HEK293 (cell line): ENCODE data around the gene TMEM222.

Experiments used
- BCL11A ChIP-seq: fragments of 450-650 bp; formaldehyde crosslinking; IDR thresholded peaks from 2 replicates; pipeline ENCODE4 v1.5.1; 2016; ENCODE audit warnings: low read depth, missing biosample characterization, missing genetic modification characterization
- GFI1B ChIP-seq: fragments of 450-650 bp; formaldehyde crosslinking; IDR thresholded peaks from 2 replicates; pipeline ENCODE4 v1.5.1; 2016; ENCODE audit warnings: missing biosample characterization, missing genetic modification characterization
- GLIS1 ChIP-seq: fragments of 450-650 bp; formaldehyde crosslinking; IDR thresholded peaks from 2 replicates; pipeline ENCODE4 v1.5.1; 2016; ENCODE audit warnings: missing biosample characterization, missing genetic modification characterization
- KLF9 ChIP-seq: fragments of 450-650 bp; formaldehyde crosslinking; IDR thresholded peaks from 2 replicates; pipeline ENCODE4 v1.5.1; 2016; ENCODE audit warnings: missing biosample characterization, missing genetic modification characterization, low read depth
- OSR2 ChIP-seq: fragments of 450-650 bp; formaldehyde crosslinking; IDR thresholded peaks from 2 replicates; pipeline ENCODE4 v1.5.1; 2016; ENCODE audit warnings: missing biosample characterization, missing genetic modification characterization
- REPIN1 ChIP-seq: fragments of 450-650 bp; formaldehyde crosslinking; IDR thresholded peaks from 2 replicates; pipeline ENCODE4 v1.5.1; 2017; ENCODE audit warnings: missing biosample characterization, missing genetic modification characterization, low read depth
- SP3 ChIP-seq: fragments of 450-650 bp; formaldehyde crosslinking; IDR thresholded peaks from 2 replicates; pipeline ENCODE4 v1.5.1; 2016; ENCODE audit warnings: missing biosample characterization, missing genetic modification characterization
- TCF7L2 ChIP-seq: IDR thresholded peaks from 2 replicates; pipeline ENCODE4 v1.6.1; 2011; ENCODE audit warnings: low read depth, mild to moderate bottlenecking, inconsistent platforms, low read length, moderate library complexity, borderline replicate concordance
- YY1 ChIP-seq: fragments of 450-650 bp; formaldehyde crosslinking; IDR thresholded peaks from 2 replicates; pipeline ENCODE4 v1.5.1; 2018; ENCODE audit warnings: missing biosample characterization, missing genetic modification characterization
- ZEB2 ChIP-seq: fragments of 450-650 bp; formaldehyde crosslinking; IDR thresholded peaks from 2 replicates; pipeline ENCODE4 v1.5.1; 2016; ENCODE audit warnings: missing biosample characterization, missing genetic modification characterization
- ZFP37 ChIP-seq: fragments of 450-650 bp; formaldehyde crosslinking; IDR thresholded peaks from 2 replicates; pipeline ENCODE4 v1.5.1; 2016; ENCODE audit warnings: missing biosample characterization, missing genetic modification characterization
- ZNF10 ChIP-seq: fragments of 450-650 bp; formaldehyde crosslinking; IDR thresholded peaks from 2 replicates; pipeline ENCODE4 v1.5.1; 2017; ENCODE audit warnings: missing biosample characterization, missing genetic modification characterization
- ZNF114 ChIP-seq: fragments of 450-650 bp; formaldehyde crosslinking; IDR thresholded peaks from 2 replicates; pipeline ENCODE4 v1.5.0; 2017; ENCODE audit warnings: missing biosample characterization, missing genetic modification characterization
- ZNF146 ChIP-seq: fragments of 450-650 bp; formaldehyde crosslinking; IDR thresholded peaks from 2 replicates; pipeline ENCODE4 v1.5.1; 2016; ENCODE audit warnings: missing biosample characterization, missing genetic modification characterization
- ZNF184 ChIP-seq: fragments of 450-650 bp; IDR thresholded peaks from 2 replicates; pipeline ENCODE4 v1.5.1; 2018; ENCODE audit warnings: missing biosample characterization, mild to moderate bottlenecking, missing genetic modification characterization
- ZNF335 ChIP-seq: fragments of 450-650 bp; formaldehyde crosslinking; conservative IDR thresholded peaks from 2 replicates; pipeline ENCODE4 v1.5.1; 2016; ENCODE audit warnings: missing biosample characterization, missing genetic modification characterization
- ZNF366 ChIP-seq: fragments of 450-650 bp; formaldehyde crosslinking; conservative IDR thresholded peaks from 2 replicates; pipeline ENCODE4 v1.5.1; 2016; ENCODE audit warnings: missing biosample characterization, missing genetic modification characterization
- ZNF391 ChIP-seq: fragments of 450-650 bp; formaldehyde crosslinking; IDR thresholded peaks from 2 replicates; pipeline ENCODE4 v1.5.1; 2016; ENCODE audit warnings: low read depth, missing biosample characterization, missing genetic modification characterization, borderline replicate concordance
- ZNF433 ChIP-seq: fragments of 450-650 bp; formaldehyde crosslinking; IDR thresholded peaks from 2 replicates; pipeline ENCODE4 v1.5.1; 2016; ENCODE audit warnings: missing biosample characterization, missing genetic modification characterization, low read depth
- ZNF521 ChIP-seq: fragments of 450-650 bp; formaldehyde crosslinking; IDR thresholded peaks from 2 replicates; pipeline ENCODE4 v1.5.1; 2017; ENCODE audit warnings: missing biosample characterization, mild to moderate bottlenecking, missing genetic modification characterization
- ZNF544 ChIP-seq: fragments of 450-650 bp; formaldehyde crosslinking; IDR thresholded peaks from 2 replicates; pipeline ENCODE4 v1.5.0; 2017; ENCODE audit warnings: missing biosample characterization, missing genetic modification characterization
- ZNF600 ChIP-seq: fragments of 450-650 bp; formaldehyde crosslinking; IDR thresholded peaks from 2 replicates; pipeline ENCODE4 v1.5.1; 2016; ENCODE audit warnings: missing biosample characterization, missing genetic modification characterization
- ZNF623 ChIP-seq: fragments of 450-650 bp; formaldehyde crosslinking; IDR thresholded peaks from 2 replicates; pipeline ENCODE4 v1.5.1; 2016; ENCODE audit warnings: missing biosample characterization, missing genetic modification characterization
- ZNF624 ChIP-seq: fragments of 450-650 bp; formaldehyde crosslinking; IDR thresholded peaks from 2 replicates; pipeline ENCODE4 v1.5.1; 2017; ENCODE audit warnings: missing biosample characterization, missing genetic modification characterization
- ZNF626 ChIP-seq: fragments of 450-650 bp; sonication (Bioruptor Pico); formaldehyde crosslinking; IDR thresholded peaks from 2 replicates; pipeline ENCODE4 v1.5.1; 2018; ENCODE audit warnings: missing biosample characterization, missing genetic modification characterization, inconsistent platforms
- ZNF768 ChIP-seq: fragments of 450-650 bp; formaldehyde crosslinking; IDR thresholded peaks from 2 replicates; pipeline ENCODE4 v1.5.1; 2018; ENCODE audit warnings: missing biosample characterization, mild to moderate bottlenecking, missing genetic modification characterization
- ZNF785 ChIP-seq: fragments of 450-650 bp; formaldehyde crosslinking; IDR thresholded peaks from 2 replicates; pipeline ENCODE4 v1.5.1; 2016; ENCODE audit warnings: missing biosample characterization, missing genetic modification characterization
- ZNF792 ChIP-seq: fragments of 450-650 bp; formaldehyde crosslinking; IDR thresholded peaks from 2 replicates; pipeline ENCODE4 v1.5.1; 2016; ENCODE audit warnings: missing biosample characterization, missing genetic modification characterization
- ZSCAN16 ChIP-seq: fragments of 450-650 bp; formaldehyde crosslinking; IDR thresholded peaks from 2 replicates; pipeline ENCODE4 v1.5.1; 2016; ENCODE audit warnings: missing biosample characterization, missing genetic modification characterization
- TF ChIP-seq, protein P1 (sequence below): fragments of 450-650 bp; formaldehyde crosslinking; IDR thresholded peaks from 2 replicates; pipeline ENCODE4 v1.5.1; 2016; ENCODE audit warnings: missing biosample characterization, missing genetic modification characterization, low read depth
- TF ChIP-seq, protein P2 (sequence below): fragments of 450-650 bp; formaldehyde crosslinking; IDR thresholded peaks from 2 replicates; pipeline ENCODE4 v1.5.1; 2016; ENCODE audit warnings: missing biosample characterization, missing genetic modification characterization
- TF ChIP-seq, protein P3 (sequence below): fragments of 450-650 bp; formaldehyde crosslinking; IDR thresholded peaks from 2 replicates; pipeline ENCODE4 v1.5.1; 2017; ENCODE audit warnings: missing biosample characterization, missing genetic modification characterization
- TF ChIP-seq, protein P4 (sequence below): fragments of 450-650 bp; formaldehyde crosslinking; IDR thresholded peaks from 2 replicates; pipeline ENCODE4 v1.5.1; 2016; ENCODE audit warnings: missing biosample characterization, missing genetic modification characterization
- TF ChIP-seq, protein P5 (sequence below): fragments of 450-650 bp; formaldehyde crosslinking; IDR thresholded peaks from 2 replicates; pipeline ENCODE4 v1.5.1; 2017; ENCODE audit warnings: missing biosample characterization, missing genetic modification characterization

TMEM222 gene

DNA sequence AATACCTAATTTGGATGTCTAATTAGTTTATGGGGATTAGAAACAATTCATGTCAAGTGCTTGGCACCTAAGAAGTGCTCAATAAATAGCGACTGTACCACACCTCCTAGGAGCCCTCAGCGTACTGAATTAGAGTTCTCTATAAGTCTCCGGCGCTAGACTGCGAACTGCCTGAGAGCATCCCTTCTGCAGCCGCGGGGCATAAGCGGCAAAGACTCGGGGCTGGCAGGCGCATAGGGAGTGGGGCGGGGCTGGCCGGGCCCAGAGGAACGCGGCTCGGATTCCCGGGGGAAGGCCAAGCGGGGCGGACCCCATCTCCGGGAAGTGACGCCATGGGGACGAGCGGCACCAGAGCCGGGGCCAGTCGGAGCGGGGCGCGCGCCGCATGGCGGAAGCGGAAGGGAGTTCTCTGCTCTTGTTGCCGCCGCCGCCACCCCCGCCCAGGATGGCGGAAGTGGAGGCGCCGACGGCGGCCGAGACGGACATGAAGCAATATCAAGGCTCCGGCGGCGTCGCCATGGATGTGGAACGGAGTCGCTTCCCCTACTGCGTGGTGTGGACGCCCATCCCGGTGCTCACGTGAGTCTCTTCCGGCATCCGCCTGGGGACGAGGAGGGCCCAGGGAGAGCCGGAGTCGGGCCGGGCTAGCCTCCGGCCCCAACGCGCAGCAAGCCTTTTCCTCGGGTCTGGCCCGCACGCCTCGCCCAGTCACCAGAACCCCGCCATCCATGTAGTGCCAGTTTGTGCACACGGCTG is at the start of gene TMEM222 (continued):
- TF ChIP-seq ZNF623 (peak; percentile 36; the same call in 1 of the 2 replicates), TCF7L2 (0 out of 2 replicates have a peak, but pooled peaks have one; percentile 47), ZNF366 (tag by site-specific recombination) (peak; percentile 65), BCL11A (no peak), ZEB2 (tag by site-specific recombination) (peak; percentile 97), YY1 (tag by site-specific recombination) (peak; percentile 97), GFI1B (tag by site-specific recombination) (0 out of 2 replicates have a peak, but pooled peaks have one; percentile 7), GLIS1 (tag by site-specific recombination) (peak; percentile 50), ZNF521 (tag by site-specific recombination) (no peak), ZNF184 (tag by site-specific recombination) (peak; percentile 86), ZNF114 (tag by site-specific recombination) (no peak), ZNF544 (tag by site-specific recombination) (no peak), ZFP37 (tag by site-specific recombination) (peak; percentile 99), ZNF335 (peak; percentile 83), OSR2 (tag by site-specific recombination) (peak; percentile 42; the same call in 1 of the 2 replicates), KLF9 (peak; percentile 99), ZNF146 (tag by site-specific recombination) (0 out of 2 replicates have a peak, but pooled peaks have one; percentile 50), ZSCAN16 (tag by site-specific recombination) (0 out of 2 replicates have a peak, but pooled peaks have one; percentile 28), ZNF785 (tag by site-specific recombination) (peak; percentile 85), ZNF10 (tag by site-specific recombination) (0 out of 2 replicates have a peak, but pooled peaks have one; percentile 44), ZNF600 (tag by site-specific recombination) (peak; percentile 83), ZNF626 (tag by site-specific recombination) (no peak), ZNF624 (tag by site-specific recombination) (no peak), ZNF391 (tag by site-specific recombination) (peak; percentile 99), SP3 (tag by site-specific recombination) (peak; percentile 94), ZNF792 (tag by site-specific recombination) (no peak), ZNF433 (no peak), REPIN1 (tag by site-specific recombination) (peak; percentile 95), ZNF768 (tag by site-specific recombination) (no peak)
- TF ChIP-seq, protein P1, sequence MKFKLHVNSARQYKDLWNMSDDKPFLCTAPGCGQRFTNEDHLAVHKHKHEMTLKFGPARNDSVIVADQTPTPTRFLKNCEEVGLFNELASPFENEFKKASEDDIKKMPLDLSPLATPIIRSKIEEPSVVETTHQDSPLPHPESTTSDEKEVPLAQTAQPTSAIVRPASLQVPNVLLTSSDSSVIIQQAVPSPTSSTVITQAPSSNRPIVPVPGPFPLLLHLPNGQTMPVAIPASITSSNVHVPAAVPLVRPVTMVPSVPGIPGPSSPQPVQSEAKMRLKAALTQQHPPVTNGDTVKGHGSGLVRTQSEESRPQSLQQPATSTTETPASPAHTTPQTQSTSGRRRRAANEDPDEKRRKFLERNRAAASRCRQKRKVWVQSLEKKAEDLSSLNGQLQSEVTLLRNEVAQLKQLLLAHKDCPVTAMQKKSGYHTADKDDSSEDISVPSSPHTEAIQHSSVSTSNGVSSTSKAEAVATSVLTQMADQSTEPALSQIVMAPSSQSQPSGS, result peak; percentile 92
- TF ChIP-seq, protein P2, sequence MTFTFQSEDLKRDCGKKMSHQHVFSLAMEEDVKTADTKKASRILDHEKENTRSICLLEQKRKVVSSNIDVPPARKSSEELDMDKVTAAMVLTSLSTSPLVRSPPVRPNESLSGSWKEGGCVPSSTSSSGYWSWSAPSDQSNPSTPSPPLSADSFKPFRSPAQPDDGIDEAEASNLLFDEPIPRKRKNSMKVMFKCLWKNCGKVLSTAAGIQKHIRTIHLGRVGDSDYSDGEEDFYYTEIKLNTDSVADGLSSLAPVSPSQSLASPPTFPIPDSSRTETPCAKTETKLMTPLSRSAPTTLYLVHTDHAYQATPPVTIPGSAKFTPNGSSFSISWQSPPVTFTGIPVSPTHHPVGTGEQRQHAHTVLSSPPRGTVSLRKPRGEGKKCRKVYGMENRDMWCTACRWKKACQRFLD (tag by site-specific recombination), result no peak
- TF ChIP-seq, protein P3, sequence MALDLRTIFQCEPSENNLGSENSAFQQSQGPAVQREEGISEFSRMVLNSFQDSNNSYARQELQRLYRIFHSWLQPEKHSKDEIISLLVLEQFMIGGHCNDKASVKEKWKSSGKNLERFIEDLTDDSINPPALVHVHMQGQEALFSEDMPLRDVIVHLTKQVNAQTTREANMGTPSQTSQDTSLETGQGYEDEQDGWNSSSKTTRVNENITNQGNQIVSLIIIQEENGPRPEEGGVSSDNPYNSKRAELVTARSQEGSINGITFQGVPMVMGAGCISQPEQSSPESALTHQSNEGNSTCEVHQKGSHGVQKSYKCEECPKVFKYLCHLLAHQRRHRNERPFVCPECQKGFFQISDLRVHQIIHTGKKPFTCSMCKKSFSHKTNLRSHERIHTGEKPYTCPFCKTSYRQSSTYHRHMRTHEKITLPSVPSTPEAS, result peak; percentile 67
- TF ChIP-seq, protein P4, sequence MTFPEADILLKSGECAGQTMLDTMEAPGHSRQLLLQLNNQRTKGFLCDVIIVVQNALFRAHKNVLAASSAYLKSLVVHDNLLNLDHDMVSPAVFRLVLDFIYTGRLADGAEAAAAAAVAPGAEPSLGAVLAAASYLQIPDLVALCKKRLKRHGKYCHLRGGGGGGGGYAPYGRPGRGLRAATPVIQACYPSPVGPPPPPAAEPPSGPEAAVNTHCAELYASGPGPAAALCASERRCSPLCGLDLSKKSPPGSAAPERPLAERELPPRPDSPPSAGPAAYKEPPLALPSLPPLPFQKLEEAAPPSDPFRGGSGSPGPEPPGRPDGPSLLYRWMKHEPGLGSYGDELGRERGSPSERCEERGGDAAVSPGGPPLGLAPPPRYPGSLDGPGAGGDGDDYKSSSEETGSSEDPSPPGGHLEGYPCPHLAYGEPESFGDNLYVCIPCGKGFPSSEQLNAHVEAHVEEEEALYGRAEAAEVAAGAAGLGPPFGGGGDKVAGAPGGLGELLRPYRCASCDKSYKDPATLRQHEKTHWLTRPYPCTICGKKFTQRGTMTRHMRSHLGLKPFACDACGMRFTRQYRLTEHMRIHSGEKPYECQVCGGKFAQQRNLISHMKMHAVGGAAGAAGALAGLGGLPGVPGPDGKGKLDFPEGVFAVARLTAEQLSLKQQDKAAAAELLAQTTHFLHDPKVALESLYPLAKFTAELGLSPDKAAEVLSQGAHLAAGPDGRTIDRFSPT (tag by site-specific recombination), result 0 out of 2 replicates have a peak, but pooled peaks have one; percentile 82
- TF ChIP-seq, protein P5, sequence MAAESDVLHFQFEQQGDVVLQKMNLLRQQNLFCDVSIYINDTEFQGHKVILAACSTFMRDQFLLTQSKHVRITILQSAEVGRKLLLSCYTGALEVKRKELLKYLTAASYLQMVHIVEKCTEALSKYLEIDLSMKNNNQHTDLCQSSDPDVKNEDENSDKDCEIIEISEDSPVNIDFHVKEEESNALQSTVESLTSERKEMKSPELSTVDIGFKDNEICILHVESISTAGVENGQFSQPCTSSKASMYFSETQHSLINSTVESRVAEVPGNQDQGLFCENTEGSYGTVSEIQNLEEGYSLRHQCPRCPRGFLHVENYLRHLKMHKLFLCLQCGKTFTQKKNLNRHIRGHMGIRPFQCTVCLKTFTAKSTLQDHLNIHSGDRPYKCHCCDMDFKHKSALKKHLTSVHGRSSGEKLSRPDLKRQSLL (tag by site-specific recombination), result peak; percentile 77
